GM19328 (cell line): Measurements from ENCODE around the gene POLR3E.

ENCODE experiments used
- ATAC-seq: cut with Tn5 transposase; IDR thresholded peaks from one replicate; pipeline ENCODE4 v1.9.1; 2021; ENCODE audit warnings: mild to moderate bottlenecking, moderate library complexity; ENCODE audit not compliant: unreplicated experiment

The POLR3E gene

GRCh38 chr16:22314661-22315626 lies 17.7 kb downstream of the POLR3E start:
- no peak for ATAC-seq

- no peak for ATAC-seq
Observed at GRCh38 chr16:22315979-22316378, 18.8 kb downstream of the POLR3E start.

DNA sequence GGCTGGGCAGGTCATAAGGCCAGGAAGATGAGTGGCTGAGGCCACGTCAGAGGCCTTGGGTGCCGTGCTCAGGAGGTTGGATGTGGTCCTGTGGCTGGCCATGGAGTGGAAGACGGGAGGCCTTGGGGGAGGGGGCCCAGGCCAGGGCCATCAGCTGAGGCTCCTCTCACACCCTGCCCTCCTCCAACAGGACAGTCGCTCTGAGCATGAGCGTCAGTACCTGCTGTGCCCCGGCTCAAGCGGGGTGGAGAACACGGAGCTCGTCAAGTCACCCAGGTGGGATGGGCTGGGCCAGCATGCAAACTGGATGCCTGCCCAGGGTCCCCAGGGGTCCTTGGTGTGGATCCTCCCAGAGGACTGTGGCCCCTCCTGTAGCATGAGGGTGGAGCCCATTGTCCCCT lies 19.2 kb downstream of the POLR3E start:
- ATAC-seq: no peak

DNA sequence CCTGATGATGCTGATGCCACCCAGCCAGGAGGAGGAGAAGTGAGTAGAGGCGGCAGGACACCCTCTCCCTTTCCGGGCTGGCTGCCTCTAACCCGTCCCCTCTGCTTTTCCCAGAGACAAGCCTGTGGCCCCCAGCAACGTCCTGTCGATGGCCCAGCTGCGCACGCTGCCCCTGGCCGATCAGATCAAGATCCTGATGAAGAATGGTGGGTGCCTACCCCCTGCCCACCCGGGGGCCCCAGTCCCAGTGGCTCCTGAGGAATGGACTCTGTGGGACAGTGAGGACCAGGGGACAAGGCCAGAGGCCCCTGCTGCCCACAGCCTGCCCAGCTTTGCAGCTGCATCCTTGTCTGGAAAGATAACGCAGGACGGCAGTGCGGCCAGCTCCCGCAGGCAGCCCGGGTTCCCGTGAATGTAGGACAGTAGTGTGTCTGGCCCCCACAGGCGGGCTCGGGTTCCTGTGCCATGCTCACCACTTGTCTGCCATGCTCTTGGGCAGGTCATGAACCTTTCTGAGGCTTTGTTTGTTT lies 19.9 kb downstream of the POLR3E start:
- ATAC-seq: no peak

GRCh38 chr16:22317625-22318024 lies 20.4 kb downstream of the POLR3E start:
- no peak for ATAC-seq

DNA sequence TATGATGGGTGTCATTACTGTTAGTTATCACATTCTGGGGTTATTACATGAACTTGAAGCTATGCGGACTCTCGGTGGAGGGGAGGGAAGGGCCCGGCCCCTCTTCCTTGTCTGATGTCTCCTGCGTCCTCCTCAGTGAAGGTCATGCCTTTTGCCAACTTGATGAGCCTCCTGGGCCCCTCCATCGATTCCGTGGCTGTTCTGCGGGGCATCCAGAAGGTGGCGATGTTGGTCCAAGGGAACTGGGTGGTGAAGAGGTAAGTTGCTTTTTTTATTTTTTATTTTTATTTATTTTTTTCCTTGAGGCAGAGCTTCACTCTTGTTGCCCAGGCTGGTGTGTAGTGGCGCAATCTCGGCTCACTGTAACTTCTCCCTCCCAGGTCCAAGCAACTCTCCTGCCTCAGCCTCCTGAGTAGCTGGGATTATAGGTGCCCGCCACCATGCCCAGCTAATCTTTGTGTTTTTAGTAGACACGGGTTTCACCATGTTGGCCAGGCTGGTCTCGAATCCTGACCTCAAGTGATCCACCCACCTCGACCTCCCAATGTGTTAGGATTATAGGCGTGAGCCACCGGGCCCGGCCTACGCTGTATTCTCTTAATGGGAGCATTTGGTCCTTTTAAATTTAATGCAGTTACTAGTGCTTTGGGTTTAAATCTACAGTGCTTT lies 21.6 kb downstream of the POLR3E start:
- ATAC-seq: no peak

GRCh38 chr16:22320572-22321339 lies 23.5 kb downstream of the POLR3E start:
- no peak for ATAC-seq

DNA sequence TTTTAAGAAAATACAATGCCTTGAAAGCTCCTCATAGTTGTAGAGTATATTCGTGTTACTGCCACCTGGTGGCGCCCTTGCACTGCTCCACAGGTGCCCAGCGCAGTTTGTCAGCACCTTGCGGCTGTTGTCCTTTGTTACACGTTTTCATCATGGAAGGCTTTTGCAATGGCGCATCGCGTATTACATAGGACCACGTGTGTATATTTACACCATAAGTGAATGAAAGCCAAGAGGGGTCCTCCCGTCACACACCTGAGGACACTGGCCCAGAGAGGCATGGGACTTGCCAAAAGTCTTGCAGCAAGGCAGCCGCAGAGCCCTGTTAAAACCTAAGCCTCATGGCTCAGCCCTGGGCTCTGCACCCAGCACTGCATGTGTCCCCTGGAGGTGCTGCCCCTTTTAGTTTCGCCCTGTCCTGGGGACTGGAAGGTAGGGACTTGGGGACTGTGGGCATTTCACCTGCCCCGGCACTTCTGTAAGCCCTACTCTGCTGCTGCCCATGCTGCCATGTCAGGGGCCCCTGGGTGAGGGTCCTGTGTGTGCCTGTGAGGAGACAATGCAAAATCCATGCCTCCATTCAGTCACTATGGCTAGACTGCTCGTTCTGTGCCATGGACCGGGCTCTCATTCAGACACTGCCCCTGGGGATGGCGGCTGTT lies 24.3 kb downstream of the POLR3E start:
- ATAC-seq: no peak

GRCh38 chr16:22322021-22322471 lies 24.8 kb downstream of the POLR3E start:
- no peak for ATAC-seq

DNA sequence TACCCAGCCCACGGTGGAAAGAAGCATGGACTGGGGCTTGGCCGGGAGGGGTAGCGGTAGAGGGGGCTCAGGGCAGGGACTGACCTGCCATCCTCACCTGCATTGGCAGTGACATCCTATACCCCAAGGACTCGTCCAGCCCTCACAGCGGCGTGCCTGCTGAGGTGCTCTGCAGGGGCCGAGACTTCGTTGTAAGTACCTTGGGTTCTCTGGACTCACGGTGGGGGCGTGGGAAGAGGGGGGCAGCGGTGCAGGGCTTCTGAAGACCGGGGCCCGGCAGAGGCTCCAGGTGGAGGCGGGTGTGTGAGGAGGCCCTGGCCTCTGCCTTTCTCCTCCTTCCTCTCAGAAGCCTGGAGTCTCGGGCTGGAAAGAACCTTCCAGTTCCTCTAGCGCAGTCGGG lies 25.5 kb downstream of the POLR3E start:
- no peak for ATAC-seq

DNA sequence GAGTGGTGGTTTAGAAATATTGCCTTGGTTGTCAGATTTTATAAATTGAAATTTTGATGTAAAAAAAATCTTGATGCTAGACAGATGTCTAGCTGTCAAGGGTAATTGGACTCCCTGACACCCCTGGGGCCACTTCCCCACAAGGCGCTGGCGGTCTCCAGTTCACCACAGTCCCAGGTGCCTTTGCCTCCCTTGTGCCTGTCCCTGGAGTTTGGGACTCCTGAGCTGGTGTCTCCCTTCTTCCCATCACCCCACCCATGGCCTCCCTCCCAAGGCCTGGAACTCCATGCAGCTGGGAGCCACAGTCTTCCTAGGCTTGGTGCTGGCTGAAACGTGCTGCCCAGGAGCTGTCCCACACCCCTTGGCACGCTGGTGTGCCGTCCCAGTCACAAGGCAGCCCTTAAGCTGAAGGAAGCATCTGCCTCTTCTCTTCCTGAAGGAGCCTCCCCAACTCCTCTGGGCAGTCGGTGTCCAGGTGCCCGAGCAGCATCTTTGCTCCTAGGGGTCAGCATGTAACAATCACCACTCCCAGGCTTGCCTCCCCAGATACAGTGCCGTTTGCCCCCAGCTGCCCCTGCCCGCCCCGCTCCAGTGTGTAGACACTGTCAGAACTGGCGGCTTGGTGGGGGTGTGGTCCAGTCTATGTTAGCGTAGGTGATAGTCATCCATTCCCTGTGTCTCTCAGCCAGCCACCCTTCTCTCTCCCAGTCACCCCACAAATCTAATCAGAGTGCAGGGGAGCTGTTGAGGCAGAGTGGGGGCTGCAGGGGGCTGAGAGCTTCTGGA lies 26.2 kb downstream of the POLR3E start:
- ATAC-seq: no peak

DNA sequence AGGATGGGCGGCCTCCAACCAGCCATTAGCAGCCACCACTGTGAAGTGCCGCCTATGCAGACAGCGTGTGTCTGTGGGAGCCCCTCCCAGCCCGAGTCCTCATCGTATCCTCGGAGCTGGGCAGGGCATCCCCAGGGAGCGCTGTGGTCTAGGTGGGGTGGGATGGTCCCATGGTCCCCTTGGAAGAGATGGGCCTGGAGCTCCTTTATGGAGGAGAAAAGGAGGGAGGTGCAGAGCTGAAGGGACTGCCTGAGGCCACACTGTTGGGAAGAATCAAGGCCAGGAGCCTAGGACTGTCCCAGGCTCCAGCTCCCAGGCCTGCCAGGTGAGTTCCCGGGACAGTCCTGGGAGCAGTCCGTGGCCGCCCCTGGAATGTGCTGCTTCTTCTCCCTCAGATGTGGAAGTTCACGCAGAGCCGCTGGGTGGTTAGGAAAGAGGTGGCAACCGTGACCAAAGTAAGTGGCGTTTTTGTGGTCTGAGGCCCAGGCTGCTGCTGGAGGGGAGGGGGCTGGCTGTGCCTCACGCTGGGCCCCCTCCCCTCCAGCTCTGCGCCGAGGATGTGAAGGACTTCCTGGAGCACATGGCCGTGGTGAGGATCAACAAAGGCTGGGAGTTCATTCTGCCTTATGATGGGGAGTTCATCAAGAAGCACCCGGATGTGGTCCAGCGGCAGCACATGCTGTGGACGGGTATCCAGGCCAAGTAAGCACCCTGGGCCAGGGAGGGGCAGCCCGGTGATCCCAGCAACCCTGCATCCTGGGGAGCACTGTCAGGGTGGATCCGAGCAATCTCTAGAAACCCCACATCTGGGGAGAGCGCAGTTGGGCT lies 27.0 kb downstream of the POLR3E start:
- ATAC-seq: no peak

DNA sequence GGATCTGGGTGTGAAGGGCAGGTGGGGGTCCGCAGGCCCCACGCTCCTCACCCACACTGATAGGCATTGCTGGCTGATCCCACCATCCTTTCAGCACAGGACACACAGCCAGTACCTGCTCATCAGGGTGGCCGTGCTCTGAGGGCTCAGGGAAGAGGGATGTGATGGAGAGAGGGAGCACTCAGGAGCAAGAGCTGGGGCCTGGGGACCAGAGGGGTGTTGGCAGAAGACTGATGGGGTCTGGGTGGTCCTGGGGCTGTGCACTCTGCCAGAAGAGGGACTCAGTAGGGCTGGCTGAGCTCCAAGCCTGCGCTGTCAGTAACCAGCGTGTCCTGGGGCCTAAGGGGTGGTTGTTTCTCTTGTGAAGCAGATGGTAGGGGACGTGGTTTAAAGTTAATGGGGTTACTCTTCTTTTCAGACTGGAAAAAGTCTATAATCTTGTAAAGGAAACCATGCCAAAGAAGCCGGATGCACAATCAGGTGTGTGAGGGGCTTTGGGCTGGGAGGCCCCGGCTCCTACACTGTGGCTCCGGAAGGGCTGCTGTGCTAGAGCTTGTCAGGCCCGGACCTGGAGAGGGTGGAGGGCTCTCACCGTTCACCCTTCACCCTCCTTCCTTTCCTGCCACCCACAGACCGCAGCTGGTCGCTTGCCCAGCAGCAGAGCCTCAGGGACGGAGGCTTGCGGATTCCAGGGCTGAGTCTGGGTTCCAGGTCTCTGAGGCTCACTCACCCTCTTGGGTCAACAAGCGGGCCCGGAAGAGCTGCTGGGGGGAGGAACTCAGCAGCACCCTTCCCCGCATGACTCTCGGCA lies 27.8 kb downstream of the POLR3E start:
- ATAC-seq: no peak

DNA sequence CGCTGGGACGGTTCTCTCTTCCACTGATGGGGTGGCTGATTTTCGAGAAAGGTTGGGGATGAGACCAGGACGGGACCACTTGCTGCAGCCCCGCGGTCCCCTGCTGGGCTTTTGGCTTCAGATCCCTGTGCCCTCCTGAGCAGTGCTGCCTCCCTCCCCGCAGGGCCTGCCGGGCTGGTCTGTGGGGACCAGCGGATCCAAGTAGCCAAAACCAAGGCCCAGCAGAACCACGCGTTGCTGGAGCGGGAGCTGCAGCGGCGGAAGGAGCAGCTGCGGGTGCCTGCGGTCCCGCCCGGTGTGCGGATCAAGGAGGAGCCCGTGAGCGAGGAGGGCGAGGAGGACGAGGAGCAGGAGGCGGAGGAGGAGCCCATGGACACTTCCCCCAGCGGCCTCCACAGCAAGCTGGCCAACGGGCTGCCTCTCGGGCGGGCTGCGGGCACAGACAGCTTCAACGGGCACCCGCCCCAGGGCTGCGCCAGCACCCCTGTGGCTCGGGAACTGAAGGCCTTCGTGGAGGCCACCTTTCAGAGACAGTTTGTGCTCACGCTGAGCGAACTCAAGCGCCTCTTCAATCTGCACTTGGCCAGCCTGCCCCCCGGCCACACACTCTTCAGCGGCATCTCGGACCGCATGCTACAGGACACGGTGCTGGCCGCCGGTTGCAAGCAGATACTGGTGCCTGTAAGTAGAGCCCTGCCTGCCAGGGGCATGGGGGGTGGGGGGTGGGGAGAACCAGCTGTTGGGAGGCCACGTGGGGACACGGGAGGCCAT lies 28.6 kb downstream of the POLR3E start:
- no peak for ATAC-seq

DNA sequence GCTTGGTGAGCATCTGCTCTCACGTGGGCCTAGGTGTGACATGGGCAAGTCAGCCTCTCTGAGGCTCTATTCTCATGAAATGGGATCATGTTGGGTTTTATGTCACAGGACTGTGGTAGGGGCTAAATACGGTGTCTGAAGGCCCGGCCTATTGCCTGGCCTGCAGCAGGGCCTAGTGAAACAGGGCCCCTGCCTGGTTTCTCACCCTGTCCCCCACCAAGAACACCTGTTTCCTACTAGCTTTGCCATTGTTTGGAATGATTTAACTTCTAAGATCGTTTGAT lies 29.1 kb downstream of the POLR3E start:
- ATAC-seq: no peak

GRCh38 chr16:22326771-22327445 lies 29.7 kb downstream of the POLR3E start:
- no peak for ATAC-seq

- ATAC-seq: no peak
Observed at GRCh38 chr16:22327446-22327775, 30.2 kb downstream of the POLR3E start.
